Loucy (cell line): ENCODE data around the gene AMHR2.

Source experiments
- EZH2phosphoT487 ChIP-seq: fragments of 200-600 bp; IDR thresholded peaks from 2 replicates; pipeline ENCODE4 v1.6.1; 2018; ENCODE audit warnings: antibody characterized with exemption, mild to moderate bottlenecking, moderate library complexity, borderline replicate concordance
- TF ChIP-seq, protein P1 (sequence below): fragments of 200-600 bp; sonication (generic); conservative IDR thresholded peaks from 2 replicates; pipeline ENCODE4 v1.5.1; 2014; ENCODE audit warnings: mild to moderate bottlenecking, antibody characterized with exemption, low read length

DNA sequence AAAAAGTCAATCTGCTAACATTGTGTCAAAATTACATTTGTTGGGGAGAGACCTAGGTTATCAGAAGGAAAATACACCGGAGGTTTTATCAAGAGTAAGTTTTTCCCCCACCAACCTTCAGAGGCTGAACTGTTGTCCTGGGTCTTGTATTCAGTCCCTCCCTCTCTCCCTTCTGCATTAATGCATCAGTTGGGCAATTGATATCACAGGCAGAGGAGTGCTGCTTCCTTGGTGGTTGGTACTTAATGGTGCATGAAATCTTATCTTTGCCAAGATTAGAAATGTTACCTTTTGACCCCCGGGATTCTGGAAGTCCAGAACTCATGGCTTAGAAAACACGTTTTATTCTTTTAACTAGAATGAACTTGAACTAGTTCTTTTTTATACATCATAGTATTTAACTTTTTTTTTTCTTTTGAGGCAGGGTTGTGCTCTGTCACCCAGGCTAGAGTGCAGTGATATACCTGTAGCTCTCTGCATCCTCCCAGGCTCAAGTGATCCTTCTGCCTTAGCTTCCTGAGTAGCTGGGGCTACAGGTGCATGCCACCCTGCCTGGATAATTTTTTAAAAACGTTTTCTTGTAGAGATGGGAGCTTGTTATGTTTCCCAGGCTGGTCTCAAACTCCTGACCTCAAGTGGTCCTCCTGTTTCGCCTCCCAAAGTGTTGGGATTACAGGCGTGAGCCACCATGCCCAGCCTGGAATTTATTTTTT is 33.2 kb downstream of the AMHR2 start:
- TF ChIP-seq, protein P1, sequence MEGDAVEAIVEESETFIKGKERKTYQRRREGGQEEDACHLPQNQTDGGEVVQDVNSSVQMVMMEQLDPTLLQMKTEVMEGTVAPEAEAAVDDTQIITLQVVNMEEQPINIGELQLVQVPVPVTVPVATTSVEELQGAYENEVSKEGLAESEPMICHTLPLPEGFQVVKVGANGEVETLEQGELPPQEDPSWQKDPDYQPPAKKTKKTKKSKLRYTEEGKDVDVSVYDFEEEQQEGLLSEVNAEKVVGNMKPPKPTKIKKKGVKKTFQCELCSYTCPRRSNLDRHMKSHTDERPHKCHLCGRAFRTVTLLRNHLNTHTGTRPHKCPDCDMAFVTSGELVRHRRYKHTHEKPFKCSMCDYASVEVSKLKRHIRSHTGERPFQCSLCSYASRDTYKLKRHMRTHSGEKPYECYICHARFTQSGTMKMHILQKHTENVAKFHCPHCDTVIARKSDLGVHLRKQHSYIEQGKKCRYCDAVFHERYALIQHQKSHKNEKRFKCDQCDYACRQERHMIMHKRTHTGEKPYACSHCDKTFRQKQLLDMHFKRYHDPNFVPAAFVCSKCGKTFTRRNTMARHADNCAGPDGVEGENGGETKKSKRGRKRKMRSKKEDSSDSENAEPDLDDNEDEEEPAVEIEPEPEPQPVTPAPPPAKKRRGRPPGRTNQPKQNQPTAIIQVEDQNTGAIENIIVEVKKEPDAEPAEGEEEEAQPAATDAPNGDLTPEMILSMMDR, result no peak
- no peak for TF ChIP-seq EZH2phosphoT487
